Measurements from ENCODE around the gene SURF2. TPM values are rescaled to one million over a fixed set of nuclear protein-coding genes. Genes with fewer than 3 reads are reported as not detected.

SURF2 gene
- total RNA-seq, 4 donors from 2014 or later = 16.1 to 36.4 (median 28.7) TPM

GRCh38 chr9:133384736-133385321 lies 28.5 kb downstream of the SURF2 start:
- Histone ChIP-seq H3K27me3 (peaks cover 0 to 11% (median 0%) of the 10 kb centered on the region in 4 donors), H3K36me3 (no peaks in the 10 kb centered on the region), H3K4me3 (no peak overlapping the region), H3K4me1 (no peaks in the 10 kb centered on the region), H3K27ac (replicated peaks in 1 of 4) (no peak overlapping the region), H3K9me3 (no peaks in the 10 kb centered on the region)
- DNase-seq (ENCODE audit: extremely low spot score) = no peak
- 93% methylated on average over 17 of the region's 17 CpGs for WGBS
- TF ChIP-seq EP300 (IDR thresholded peaks at IDR 0.05) (no peak), POLR2AphosphoS5 (IDR thresholded peaks at IDR 0.05) (no peak), POLR2A (IDR thresholded peaks at IDR 0.05; ENCODE audit: low read depth) (no peak), CTCF (IDR thresholded peaks at IDR 0.05) (no peak)
- intact Hi-C loops (cut with DNase I) = no loop called here

GRCh38 chr9:133385452-133385851 lies 29.1 kb downstream of the SURF2 start:
- Histone ChIP-seq H3K27ac (replicated peaks in 1 of 4) (no peak overlapping the region), H3K27me3 (peaks cover 0 to 15% (median 0%) of the 10 kb centered on the region in 4 donors), H3K4me1 (no peaks in the 10 kb centered on the region), H3K36me3 (no peaks in the 10 kb centered on the region), H3K4me3 (no peak overlapping the region), H3K9me3 (no peaks in the 10 kb centered on the region)
- 87% methylated on average over 13 of the region's 14 CpGs for WGBS
- TF ChIP-seq POLR2AphosphoS5 (IDR thresholded peaks at IDR 0.05) (no peak), POLR2A (IDR thresholded peaks at IDR 0.05; ENCODE audit: low read depth) (no peak), EP300 (IDR thresholded peaks at IDR 0.05) (no peak), CTCF (IDR thresholded peaks at IDR 0.05) (no peak)
- intact Hi-C loops (cut with DNase I) = no loop called here
- DNase-seq (ENCODE audit: extremely low spot score) = no peak

GRCh38 chr9:133386338-133386737 lies 30.0 kb downstream of the SURF2 start:
- peaks cover 0 to 22% (median 0%) of the 10 kb centered on the region in 4 donors for H3K27me3 ChIP-seq
- H3K9me3 ChIP-seq = no peaks in the 10 kb centered on the region
- WGBS = 81% methylated on average over 8 of the region's 13 CpGs
- no peak for DNase-seq (ENCODE audit: extremely low spot score)
- no peak overlapping the region for H3K27ac ChIP-seq (replicated peaks in 1 of 4)
- H3K4me1 ChIP-seq = no peaks in the 10 kb centered on the region
- no peak for TF ChIP-seq POLR2A (IDR thresholded peaks at IDR 0.05; ENCODE audit: low read depth)
- TF ChIP-seq CTCF (IDR thresholded peaks at IDR 0.05) = no peak
- TF ChIP-seq POLR2AphosphoS5 (IDR thresholded peaks at IDR 0.05) = no peak
- no peak for TF ChIP-seq EP300 (IDR thresholded peaks at IDR 0.05)
- intact Hi-C loops (cut with DNase I) = no loop called here
- H3K4me3 ChIP-seq = no peak overlapping the region
- no peaks in the 10 kb centered on the region for H3K36me3 ChIP-seq

- no peaks in the 10 kb centered on the region for H3K9me3 ChIP-seq
- H3K27ac ChIP-seq (replicated peaks in 1 of 4) = no peak overlapping the region
- 81% methylated on average over 9 of the region's 9 CpGs for WGBS
- H3K4me1 ChIP-seq = no peaks in the 10 kb centered on the region
- intact Hi-C loops (cut with DNase I) = no loop called here
- no peak for DNase-seq (ENCODE audit: extremely low spot score)
- H3K27me3 ChIP-seq = peaks cover 0 to 30% (median 0%) of the 10 kb centered on the region in 4 donors
- H3K36me3 ChIP-seq = no peaks in the 10 kb centered on the region
- no peak for TF ChIP-seq POLR2A (IDR thresholded peaks at IDR 0.05; ENCODE audit: low read depth)
- TF ChIP-seq POLR2AphosphoS5 (IDR thresholded peaks at IDR 0.05) = no peak
- TF ChIP-seq EP300 (IDR thresholded peaks at IDR 0.05) = no peak
- TF ChIP-seq CTCF (IDR thresholded peaks at IDR 0.05) = no peak
- H3K4me3 ChIP-seq = no peak overlapping the region
These were observed 31.3 kb downstream of the SURF2 start for GRCh38 chr9:133387680-133388079.
